Thyroid gland (tissue), 4 donors: ENCODE measurements around the gene NUP58.

Source experiments
- CTCF ChIP-seq, 6 experiments: fragments of 200-600 bp in 3 of 6; fragments of 450-650 bp in 3 of 6; sonication (generic) in 3 of 6; IDR thresholded peaks; one replicate each; pipeline ENCODE4 v1.5.1; 2016 to 2019; ENCODE audit warnings: antibody characterized with exemption in 6 of 6, mild to moderate bottlenecking in 2 of 6, inconsistent platforms in 1 of 6, moderate library complexity in 1 of 6
- POLR2A ChIP-seq, 2 donors: fragments of 450-650 bp; IDR thresholded peaks; one replicate each; pipeline ENCODE4 v1.6.1; 2017; ENCODE audit warnings: antibody characterized with exemption in 2 of 2, mild to moderate bottlenecking in 2 of 2, moderate library complexity in 1 of 2

DNA sequence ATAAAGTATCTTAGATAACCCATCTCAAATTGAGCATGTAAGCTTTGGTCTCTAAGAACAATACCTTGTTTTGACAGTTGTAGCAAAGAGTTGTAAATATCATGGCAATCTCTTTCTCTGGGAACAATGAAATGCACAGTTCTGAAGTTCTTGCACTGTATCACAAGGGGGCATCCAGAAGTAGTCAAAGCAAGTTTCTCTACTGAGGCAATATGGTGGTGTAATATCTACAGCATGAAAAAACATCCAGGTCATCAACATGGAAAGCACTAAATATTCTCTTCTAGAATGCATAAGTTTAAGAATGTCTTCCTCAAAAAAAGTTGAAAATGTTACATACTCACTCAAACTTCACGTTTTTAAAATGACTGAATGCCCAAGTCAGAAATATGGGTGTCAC is 33.7 kb upstream of the NUP58 start:
- peak in 1 of 6 experiments; percentile 6 for TF ChIP-seq CTCF (IDR thresholded peaks at IDR 0.05)
- no peak for TF ChIP-seq POLR2A (IDR thresholded peaks at IDR 0.05)
